COLO668 (cell line): Measurements from ENCODE around the gene PITPNC1.
"Not testable (repeated sequence)": the region's sequence is repeated elsewhere in the genome, so short reads cannot be mapped to it uniquely, and the experiment has no call there.

Source experiments
- DNase-seq: peaks from one replicate; lab custom pipeline; 2025; ENCODE audit not compliant: unreplicated experiment; lab: John Stamatoyannopoulos, UW

The PITPNC1 gene

DNA sequence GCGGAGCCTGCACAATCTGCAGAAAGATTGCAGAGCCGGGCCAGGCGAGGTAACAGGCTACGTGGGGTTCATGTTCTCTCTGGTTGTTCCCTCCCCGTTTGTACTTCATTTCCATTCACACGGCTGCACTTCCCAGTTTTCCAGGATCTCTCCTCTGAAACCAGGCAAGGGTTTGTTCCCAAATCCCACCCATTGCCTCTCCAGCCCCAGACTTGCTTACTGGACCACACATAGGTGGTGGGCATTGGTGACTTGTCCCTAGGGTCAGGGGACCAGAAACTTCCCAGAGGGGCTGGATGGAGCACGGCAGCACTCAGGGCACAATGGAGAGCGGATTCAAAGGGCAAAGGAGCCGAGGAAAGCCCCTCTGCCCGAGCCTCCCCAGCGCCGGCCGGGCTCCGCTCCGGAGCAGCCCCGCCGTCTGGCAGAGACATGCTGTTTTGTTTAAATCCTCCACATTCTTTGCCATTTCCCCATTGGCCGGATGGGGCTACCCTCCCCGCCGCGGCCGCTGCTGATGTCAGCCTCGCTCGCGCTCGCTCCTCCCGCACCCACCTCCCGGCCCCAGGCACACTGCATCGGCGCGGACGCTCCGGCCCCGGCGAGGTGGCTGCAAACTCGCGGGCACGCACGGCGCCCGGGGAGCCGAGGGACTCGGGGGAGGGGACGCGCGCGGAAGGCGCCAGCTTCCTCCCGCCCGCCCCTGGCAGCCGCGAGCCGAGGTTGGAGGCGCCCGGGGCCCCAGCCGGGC lies at the start of gene PITPNC1:
TSS of gene PITPNC1 (plus strand) at position 545 of the 751 bp plus-strand sequence.
- peak; percentile 78 for DNase-seq

DNA sequence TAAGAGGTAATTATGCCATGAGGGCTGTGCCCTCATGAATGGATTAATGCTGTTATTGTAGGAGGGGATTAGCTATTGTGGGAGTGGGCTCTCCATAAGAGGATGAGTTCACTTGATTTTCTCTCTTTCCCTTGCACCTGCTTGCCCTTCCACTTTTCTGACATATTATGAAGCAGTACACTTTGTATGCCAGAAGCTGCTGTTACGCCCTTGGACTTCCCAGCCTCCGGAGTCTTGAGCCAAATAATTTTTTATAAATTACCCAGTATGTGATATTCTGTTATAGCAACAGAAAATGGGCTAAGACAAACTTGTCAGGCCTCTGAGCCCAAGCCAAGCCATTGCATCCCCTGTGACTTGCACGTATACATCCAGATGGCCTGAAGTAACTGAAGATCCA lies 49.1 kb upstream of the PITPNC1 start:
- no peak for DNase-seq

- DNase-seq = not testable (repeated sequence)
Measured at GRCh38 chr17:67331381-67332161, 45.5 kb upstream of the PITPNC1 start.

DNA sequence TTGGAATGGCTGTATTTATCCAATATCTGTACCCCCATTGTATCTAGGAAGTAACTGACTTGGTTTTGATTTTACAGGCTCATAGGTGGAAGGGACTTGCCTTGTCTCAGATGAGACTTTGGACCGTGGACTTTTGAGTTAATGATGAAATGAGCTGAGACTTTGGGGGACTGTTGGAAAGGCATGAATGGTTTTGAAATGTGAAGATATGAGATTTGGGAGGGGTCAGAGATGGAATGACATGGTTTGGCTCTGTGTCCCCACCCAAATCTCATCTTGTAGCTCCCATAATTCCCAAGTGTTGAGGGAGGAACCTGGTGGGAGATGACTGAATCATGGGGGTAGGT lies 44.9 kb upstream of the PITPNC1 start:
- DNase-seq = not testable (repeated sequence)

DNA sequence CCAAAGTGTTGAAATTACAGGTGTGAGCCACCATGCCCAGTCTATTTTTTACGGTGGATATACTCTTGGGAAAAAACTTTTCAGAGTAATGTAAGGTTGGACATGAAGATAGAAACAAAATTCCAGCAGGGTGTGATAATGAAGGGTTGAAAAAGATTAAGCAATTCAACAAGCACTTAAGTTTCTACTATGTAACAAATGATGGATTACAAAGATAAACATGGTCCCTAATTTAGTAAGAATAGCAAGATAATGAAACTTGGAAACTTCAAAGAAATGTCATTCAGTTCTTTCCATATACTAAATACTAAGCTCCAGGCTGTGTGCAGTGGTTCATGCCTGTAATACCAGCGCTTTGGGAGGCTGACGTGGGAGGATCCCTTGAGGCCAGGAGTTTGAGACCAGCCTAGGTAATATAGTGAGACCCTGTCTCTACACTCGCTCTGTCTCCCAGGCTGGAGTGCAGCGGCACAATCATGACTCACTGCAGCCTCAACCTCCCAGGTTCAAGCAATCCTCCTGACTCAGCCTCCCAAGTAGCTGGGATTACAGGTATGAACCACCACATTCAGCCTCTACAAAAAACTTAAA lies 41.7 kb upstream of the PITPNC1 start:
- no peak for DNase-seq

- no peak for DNase-seq
Measured at GRCh38 chr17:67336859-67337258, 40.2 kb upstream of the PITPNC1 start.

DNA sequence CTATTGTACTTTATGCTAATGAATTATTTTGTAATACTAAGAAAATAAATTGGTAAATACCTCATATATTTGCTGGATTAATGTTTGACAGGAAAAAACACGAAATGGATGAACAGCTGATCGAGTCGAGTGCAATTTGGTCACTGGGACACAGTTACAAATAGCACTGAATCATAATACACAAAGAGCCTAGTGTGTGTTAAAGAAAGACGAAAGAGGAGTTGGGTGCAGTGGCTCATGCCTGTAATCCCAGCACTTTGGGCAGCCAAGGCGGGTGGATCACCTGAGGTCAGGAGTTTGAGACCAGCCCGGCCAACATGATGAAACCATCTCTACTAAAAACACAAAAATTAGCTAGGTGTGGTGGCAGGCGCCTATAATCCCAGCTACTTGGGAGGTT lies 38.7 kb upstream of the PITPNC1 start:
- not testable (repeated sequence) for DNase-seq

GRCh38 chr17:67343237-67343636 lies 33.8 kb upstream of the PITPNC1 start:
- DNase-seq = no peak

DNA sequence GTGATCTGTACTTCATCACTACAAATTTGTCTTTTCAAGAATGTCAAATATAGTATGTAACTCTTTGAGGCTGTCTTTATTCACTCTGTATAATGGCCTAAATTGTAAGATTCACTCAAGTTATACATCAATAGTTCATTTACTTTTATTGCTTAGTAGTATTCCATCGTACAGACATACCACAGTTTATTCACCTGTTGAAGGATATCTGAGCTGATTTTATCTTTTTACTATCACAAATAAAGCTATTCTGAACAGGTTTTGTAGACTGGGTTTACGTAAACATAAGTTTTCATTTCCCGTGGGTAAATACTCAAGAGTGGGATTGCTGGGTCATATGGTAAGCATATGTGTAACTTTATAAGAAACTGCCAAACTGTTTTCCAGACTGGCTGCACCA lies 29.3 kb upstream of the PITPNC1 start:
- no peak for DNase-seq

- no peak for DNase-seq
Measured at GRCh38 chr17:67349420-67349819, 27.7 kb upstream of the PITPNC1 start.

DNA sequence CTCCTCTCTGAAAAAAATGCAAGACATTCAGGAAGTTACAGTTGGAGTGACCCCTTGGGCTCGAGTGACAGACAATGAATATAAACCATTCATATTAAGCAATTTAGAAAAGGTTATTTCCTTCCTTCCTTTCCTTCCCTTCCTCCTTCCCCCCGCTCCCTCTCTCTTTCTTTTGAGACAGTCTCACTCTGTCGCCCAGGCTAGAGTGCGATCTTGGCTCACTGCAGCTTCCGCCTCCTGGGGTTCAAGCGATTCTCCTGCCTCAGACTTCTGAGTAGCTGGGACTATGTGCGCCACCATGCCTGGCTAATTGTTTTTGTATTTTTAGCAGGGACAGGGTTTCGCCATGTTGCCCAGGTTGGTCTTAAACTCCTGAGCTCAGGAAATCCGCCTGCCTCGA lies 23.9 kb upstream of the PITPNC1 start:
- DNase-seq = no peak

DNA sequence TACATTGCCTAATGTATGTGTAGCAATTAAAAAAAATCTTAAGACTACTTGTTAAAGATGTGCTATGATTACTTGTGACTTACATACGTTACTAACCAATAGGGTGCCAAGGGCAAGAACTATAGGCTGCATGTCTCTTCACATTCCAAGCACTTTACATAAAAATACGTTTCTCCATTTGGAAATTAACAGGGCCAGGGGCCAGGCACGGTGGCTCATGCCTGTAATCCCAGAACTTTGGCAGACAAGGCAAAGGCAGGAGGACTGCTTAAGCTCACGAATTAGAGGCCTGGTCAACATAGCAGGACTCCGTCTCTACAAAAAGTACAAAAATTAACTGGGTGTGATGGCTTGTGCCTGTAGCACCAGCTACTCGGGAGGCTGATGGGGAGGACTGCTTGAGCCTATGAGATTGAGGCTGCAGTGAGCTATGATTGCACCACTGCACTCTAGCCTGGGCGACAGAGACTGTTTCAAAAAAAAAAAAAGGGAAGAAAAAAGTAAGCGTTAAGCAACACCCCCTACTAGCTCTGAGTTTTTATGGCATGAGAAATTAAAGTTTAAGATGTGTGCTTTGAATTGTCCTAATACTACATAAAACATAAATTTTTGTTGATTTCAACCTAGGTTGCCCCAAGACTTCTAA lies 23.0 kb upstream of the PITPNC1 start:
- DNase-seq = no peak

GRCh38 chr17:67358612-67359011 lies 18.5 kb upstream of the PITPNC1 start:
- DNase-seq = no peak

DNA sequence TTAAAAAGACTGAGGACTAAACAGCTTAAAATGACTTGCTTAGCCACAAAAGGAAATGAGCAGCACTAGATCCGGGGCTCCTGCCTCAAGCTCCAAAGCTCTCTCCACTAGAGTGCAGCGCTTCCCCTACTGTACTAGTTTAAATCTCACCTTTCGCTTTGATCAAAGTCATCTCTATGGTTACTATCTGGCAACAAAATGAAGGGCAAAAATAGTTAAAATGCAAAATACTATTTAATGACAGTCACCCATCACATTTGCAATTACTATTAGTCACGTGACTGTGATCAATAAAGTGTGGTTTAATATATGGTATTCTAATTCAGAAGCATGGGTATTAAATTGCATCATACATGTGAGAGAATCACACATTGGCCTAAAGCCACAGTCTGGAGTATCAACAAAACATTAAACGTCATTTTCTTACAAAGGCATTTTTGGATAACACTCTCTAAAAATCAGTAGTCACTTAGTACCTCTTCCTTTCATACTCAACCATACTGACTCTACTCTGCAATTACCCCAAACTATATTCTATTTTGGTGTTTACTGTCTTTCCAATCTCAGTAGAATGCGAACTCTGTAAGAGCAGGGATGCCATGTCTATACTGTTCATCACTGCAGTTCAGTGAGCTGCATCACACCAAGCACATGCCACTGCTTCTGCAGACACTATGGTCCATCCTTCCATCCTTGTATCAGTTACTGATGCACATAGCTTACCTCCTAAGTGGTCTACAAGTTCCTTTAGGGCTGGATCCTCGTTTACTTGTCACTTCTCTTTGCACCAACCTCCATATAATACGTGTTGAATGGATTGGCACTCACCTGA lies 16.9 kb upstream of the PITPNC1 start:
- no peak for DNase-seq

GRCh38 chr17:67360880-67361279 lies 16.2 kb upstream of the PITPNC1 start:
- no peak for DNase-seq

- DNase-seq = no peak
Measured at GRCh38 chr17:67362173-67362572, 14.9 kb upstream of the PITPNC1 start.

DNA sequence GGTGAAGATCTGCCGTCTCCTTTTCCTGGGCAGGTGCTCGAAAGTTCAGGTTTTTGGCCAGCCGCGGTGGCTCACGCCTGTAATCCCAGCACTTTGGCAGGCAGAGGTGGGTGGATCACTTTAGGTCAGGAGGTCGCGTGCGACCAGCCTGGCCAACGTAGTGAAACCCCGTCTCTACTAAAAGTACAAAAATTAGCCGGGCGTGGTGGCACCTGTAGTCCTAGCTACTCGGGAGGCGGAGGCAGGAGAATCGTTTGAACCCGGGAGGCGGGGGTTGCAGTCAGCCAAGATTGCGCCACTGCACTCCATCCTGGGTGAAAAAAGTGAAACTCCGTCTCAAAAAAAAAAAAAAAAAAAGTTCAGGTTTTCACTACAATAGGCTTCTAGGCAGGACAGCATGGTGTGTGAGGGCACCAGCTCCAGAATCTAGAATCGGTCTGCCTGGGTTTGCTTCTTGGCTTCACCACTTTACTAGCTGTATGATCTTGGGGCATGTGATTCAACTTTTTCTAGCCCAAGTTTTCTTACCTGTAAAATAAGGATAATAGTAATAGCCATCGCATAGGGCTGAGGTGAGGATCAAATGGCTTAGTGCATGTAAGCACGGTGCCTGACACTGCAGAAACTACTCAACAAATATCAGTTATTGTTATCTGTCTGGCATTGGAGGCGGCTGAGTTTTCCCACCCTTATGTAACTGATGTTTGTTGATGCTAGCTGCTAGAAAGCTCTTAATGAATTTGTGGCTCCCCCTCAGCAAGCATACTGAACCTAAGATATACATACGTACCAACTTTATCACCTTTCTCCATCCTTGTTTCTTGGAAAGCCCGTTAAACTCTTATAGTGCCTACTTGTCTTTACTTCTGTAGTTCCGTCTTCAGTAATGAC lies 12.0 kb upstream of the PITPNC1 start:
- no peak for DNase-seq

GRCh38 chr17:67365738-67366192 lies 11.3 kb upstream of the PITPNC1 start:
- DNase-seq = no peak
